PC-9 (cell line): ENCODE measurements around the gene GBA2.

Experiments used
- CTCF ChIP-seq: fragments of 200-600 bp; sonication (generic); conservative IDR thresholded peaks from 2 replicates; pipeline ENCODE4 v1.6.1; 2017; ENCODE audit warnings: mixed run types, antibody characterized with exemption, mild to moderate bottlenecking, moderate library complexity
- EZH2 ChIP-seq: fragments of 200-600 bp; sonication (generic); IDR thresholded peaks from 2 replicates; pipeline ENCODE4 v1.8.0; 2017; ENCODE audit warnings: antibody characterized with exemption, low read depth

DNA sequence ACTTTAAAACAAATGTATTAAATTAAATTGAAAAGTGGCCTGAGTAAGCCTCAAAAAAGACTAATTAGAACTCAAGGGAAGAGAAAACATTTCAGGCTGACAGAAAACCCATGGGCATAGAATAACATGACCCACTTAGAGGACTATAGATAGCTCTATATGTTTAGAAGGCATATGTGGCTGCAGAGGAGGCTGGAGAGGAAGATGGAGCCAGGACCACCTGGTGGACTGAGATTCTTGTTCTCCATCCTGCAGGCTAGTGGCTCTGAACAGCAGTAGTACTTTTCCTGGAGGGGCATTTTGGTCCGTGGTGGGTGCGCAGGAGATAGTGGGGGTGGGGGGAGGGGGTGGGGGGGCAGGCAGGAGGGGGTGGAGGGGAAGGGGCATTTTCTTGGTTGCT lies 32.0 kb upstream of the GBA2 start:
- TF ChIP-seq CTCF, result no peak
- no peak for TF ChIP-seq EZH2
